ENCODE results near the gene TCF7L1. TPM values are rescaled to one million over a fixed set of nuclear protein-coding genes. Genes with fewer than 3 reads are reported as not detected.

The TCF7L1 gene, protein sequence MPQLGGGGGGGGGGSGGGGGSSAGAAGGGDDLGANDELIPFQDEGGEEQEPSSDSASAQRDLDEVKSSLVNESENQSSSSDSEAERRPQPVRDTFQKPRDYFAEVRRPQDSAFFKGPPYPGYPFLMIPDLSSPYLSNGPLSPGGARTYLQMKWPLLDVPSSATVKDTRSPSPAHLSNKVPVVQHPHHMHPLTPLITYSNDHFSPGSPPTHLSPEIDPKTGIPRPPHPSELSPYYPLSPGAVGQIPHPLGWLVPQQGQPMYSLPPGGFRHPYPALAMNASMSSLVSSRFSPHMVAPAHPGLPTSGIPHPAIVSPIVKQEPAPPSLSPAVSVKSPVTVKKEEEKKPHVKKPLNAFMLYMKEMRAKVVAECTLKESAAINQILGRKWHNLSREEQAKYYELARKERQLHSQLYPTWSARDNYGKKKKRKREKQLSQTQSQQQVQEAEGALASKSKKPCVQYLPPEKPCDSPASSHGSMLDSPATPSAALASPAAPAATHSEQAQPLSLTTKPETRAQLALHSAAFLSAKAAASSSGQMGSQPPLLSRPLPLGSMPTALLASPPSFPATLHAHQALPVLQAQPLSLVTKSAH
- 0.82 to 2.6 TPM (median 1.0 TPM) in 3 replicates for polyA plus RNA-seq
- 0.69 TPM for polyA plus RNA-seq (2011; ENCODE audit: low read depth)
- 1.6 and 3.0 TPM in 2 replicates for polyA plus RNA-seq (2011; cell fraction: cytosol; rRNA removed)
- 6.5 and 9.1 TPM in 2 replicates for polyA plus RNA-seq (2011; cell fraction: nucleus; rRNA removed)
- 2.8 and 9.5 TPM in 2 replicates for polyA plus RNA-seq (2012; ENCODE audit: low replicate concordance)
- 1.9 to 14.1 TPM (median 5.3 TPM) in 3 replicates for polyA minus RNA-seq
- polyA minus RNA-seq (2011; cell fraction: cytosol; rRNA and poly(A)+ RNA removed): 1.7 TPM
- polyA minus RNA-seq (2011; cell fraction: nucleus; rRNA and poly(A)+ RNA removed): 2.4 and 5.3 TPM in 2 replicates

DNA sequence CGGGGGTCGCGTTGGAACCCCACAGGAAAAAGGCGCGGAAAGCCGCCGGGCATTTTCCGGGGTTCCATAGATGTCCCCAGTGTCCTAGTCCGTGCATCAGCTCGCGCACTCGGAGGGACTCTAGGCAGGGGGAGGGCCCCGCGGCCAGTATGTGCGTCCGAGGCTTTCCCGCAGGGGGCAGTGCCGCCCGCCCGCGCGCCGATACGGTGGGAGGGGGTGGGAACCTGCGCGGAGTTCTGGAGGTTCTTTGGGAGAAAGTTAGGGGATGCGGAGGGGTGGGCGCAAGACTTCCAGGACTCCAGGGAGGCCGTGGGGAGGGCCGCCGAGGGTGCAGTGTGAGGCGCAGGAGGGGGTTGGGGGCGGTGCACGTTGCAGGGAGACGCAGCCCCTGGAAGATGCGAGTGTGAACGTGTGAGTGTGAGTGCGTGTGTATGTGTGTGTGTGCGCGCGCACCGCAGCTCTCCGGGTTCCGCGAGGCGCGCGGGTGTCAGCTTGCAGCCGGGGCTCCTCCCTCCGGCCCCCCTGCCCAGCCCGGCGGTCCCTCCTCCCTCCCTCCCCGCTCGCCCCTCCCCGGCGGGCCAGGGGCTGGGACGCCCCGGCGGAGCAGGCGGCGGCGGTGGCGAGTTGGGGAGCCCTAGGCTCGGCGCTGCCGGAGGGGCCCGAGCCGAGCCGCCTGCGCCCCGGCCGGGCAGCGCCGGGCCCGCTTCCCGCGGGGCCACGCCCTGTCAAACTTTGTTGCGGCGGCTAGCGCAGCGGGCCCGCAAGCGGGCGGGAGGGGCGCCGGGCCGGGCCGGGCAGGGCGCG lies at the start of gene TCF7L1:
Gene TCF7L1 (plus strand): TSS at position 559 of the 804 bp plus-strand sequence. CDS start 293 bp downstream, outside the sequence.
- H3K36me3 ChIP-seq (ENCODE audit: control insufficient read depth in 2 of 2, extremely low read depth in 1 of 2, insufficient read depth in 2 of 2, low read length in 2 of 2): no peaks in the 10 kb centered on the region
- peaks cover 8% of the 10 kb centered on the region for H3K4me1 ChIP-seq (ENCODE audit: control insufficient read depth, extremely low read depth, insufficient read depth, low read length)
- FAIRE-seq: no peak
- TF ChIP-seq, protein P1, sequence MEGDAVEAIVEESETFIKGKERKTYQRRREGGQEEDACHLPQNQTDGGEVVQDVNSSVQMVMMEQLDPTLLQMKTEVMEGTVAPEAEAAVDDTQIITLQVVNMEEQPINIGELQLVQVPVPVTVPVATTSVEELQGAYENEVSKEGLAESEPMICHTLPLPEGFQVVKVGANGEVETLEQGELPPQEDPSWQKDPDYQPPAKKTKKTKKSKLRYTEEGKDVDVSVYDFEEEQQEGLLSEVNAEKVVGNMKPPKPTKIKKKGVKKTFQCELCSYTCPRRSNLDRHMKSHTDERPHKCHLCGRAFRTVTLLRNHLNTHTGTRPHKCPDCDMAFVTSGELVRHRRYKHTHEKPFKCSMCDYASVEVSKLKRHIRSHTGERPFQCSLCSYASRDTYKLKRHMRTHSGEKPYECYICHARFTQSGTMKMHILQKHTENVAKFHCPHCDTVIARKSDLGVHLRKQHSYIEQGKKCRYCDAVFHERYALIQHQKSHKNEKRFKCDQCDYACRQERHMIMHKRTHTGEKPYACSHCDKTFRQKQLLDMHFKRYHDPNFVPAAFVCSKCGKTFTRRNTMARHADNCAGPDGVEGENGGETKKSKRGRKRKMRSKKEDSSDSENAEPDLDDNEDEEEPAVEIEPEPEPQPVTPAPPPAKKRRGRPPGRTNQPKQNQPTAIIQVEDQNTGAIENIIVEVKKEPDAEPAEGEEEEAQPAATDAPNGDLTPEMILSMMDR (optimal IDR thresholded peaks at IDR 0.05 in 1 of 3, IDR thresholded peaks at IDR 0.05 in 1 of 3, conservative IDR thresholded peaks at IDR 0.05 in 1 of 3; ENCODE audit: extremely low read depth in 1 of 3, insufficient read depth in 2 of 3, low read length in 3 of 3): peak; percentile 53 to 81 (median 78)
- no peak for TF ChIP-seq EZH2 (IDR thresholded peaks at IDR 0.05; ENCODE audit: low read length)
- peak within 1 kb of the TSS; percentile 75 for H3K9ac ChIP-seq (ENCODE audit: control insufficient read depth, extremely low read depth, insufficient read depth, low read length)
- H3K27ac ChIP-seq (ENCODE audit: control insufficient read depth, insufficient read depth, low read length): no peak within 1 kb of the TSS
- peak; percentile 38 for DNase-seq (ENCODE audit: low read depth, low spot score)
- H3K79me2 ChIP-seq (ENCODE audit: control insufficient read depth, insufficient read depth, low read length): peaks cover 2% of the 10 kb centered on the region
- peak within 1 kb of the TSS; percentile 85 for H3K4me2 ChIP-seq (ENCODE audit: control insufficient read depth, extremely low read depth, insufficient read depth, low read depth, low read length)
- H4K20me1 ChIP-seq (ENCODE audit: control insufficient read depth, extremely low read depth, insufficient read depth, low read length): no peaks in the 10 kb centered on the region
- H3K9me3 ChIP-seq (ENCODE audit: control insufficient read depth, low read depth, low read length): no peaks in the 10 kb centered on the region
- peaks cover 13% of the 10 kb centered on the region for H3K27me3 ChIP-seq (ENCODE audit: control insufficient read depth, extremely low read depth, insufficient read depth, low read length)
- peak within 1 kb of the TSS; percentile 61 to 79 (median 72) for H3K4me3 ChIP-seq (ENCODE audit: control insufficient read depth in 2 of 3, extremely low read depth in 1 of 3, insufficient read depth in 2 of 3, low read depth in 1 of 3, low read length in 3 of 3)
- dilution Hi-C loops (cut with MboI; ENCODE audit: extremely low pct_ligation_motif_present, low sequenced_read_pairs): no loop called here
- peak within 1 kb of the TSS; percentile 86 for H2AFZ ChIP-seq (ENCODE audit: control insufficient read depth, low read length)
- H3K9me1 ChIP-seq (ENCODE audit: control insufficient read depth, extremely low read depth, insufficient read depth, low read length): no peaks in the 10 kb centered on the region

DNA sequence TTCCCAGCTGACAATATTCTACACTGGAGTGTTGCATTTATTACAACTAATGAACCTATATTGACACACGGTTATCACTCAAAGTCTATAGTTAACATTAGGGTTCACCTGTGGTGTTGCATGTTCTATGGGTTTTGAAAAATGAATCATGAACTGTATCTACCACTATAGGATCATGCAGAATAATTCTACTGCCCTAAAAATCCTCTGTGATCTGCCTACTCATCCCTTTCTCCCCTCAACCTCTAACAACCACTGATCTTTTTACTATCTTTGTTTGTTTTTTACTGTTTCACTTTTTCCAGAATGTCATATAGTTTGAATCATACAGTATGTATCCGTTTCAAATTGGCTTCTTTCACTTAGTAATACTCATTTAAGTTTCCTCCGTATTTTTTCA lies 47.6 kb upstream of the TCF7L1 start:
- no peak for FAIRE-seq
- Histone ChIP-seq H3K27ac (ENCODE audit: control insufficient read depth, insufficient read depth, low read length) (no peak overlapping the region), H3K79me2 (ENCODE audit: control insufficient read depth, insufficient read depth, low read length) (no peaks in the 10 kb centered on the region), H3K9me3 (ENCODE audit: control insufficient read depth, low read depth, low read length) (peaks cover 4% of the 10 kb centered on the region), H3K9ac (ENCODE audit: control insufficient read depth, extremely low read depth, insufficient read depth, low read length) (no peak overlapping the region), H3K4me1 (ENCODE audit: control insufficient read depth, extremely low read depth, insufficient read depth, low read length) (no peaks in the 10 kb centered on the region), H3K4me3 (ENCODE audit: control insufficient read depth in 2 of 3, extremely low read depth in 1 of 3, insufficient read depth in 2 of 3, low read depth in 1 of 3, low read length in 3 of 3) (no peak overlapping the region), H4K20me1 (ENCODE audit: control insufficient read depth, extremely low read depth, insufficient read depth, low read length) (no peaks in the 10 kb centered on the region), H3K4me2 (ENCODE audit: control insufficient read depth, extremely low read depth, insufficient read depth, low read depth, low read length) (no peak overlapping the region), H2AFZ (ENCODE audit: control insufficient read depth, low read length) (no peak overlapping the region), H3K27me3 (ENCODE audit: control insufficient read depth, extremely low read depth, insufficient read depth, low read length) (no peaks in the 10 kb centered on the region), H3K36me3 (ENCODE audit: control insufficient read depth in 2 of 2, extremely low read depth in 1 of 2, insufficient read depth in 2 of 2, low read length in 2 of 2) (no peaks in the 10 kb centered on the region), H3K9me1 (ENCODE audit: control insufficient read depth, extremely low read depth, insufficient read depth, low read length) (no peaks in the 10 kb centered on the region)
- no peak for DNase-seq (ENCODE audit: low read depth, low spot score)
- TF ChIP-seq EZH2 (IDR thresholded peaks at IDR 0.05; ENCODE audit: low read length): no peak
- TF ChIP-seq, protein P1 (optimal IDR thresholded peaks at IDR 0.05 in 1 of 3, IDR thresholded peaks at IDR 0.05 in 1 of 3, conservative IDR thresholded peaks at IDR 0.05 in 1 of 3; ENCODE audit: extremely low read depth in 1 of 3, insufficient read depth in 2 of 3, low read length in 3 of 3): no peak
- dilution Hi-C loops (cut with MboI; ENCODE audit: extremely low pct_ligation_motif_present, low sequenced_read_pairs): no loop called here

All from keratinocyte (primary cell).